ENCODE results near the gene MCOLN1.

GRCh38 chr19:7492142-7492541 lies 30.3 kb upstream of the MCOLN1 start:
- TF ChIP-seq PATZ1 (CRISPR knock-in tag; IDR thresholded peaks at IDR 0.05; ENCODE audit: borderline replicate concordance): no peak
- TF ChIP-seq, protein P1, sequence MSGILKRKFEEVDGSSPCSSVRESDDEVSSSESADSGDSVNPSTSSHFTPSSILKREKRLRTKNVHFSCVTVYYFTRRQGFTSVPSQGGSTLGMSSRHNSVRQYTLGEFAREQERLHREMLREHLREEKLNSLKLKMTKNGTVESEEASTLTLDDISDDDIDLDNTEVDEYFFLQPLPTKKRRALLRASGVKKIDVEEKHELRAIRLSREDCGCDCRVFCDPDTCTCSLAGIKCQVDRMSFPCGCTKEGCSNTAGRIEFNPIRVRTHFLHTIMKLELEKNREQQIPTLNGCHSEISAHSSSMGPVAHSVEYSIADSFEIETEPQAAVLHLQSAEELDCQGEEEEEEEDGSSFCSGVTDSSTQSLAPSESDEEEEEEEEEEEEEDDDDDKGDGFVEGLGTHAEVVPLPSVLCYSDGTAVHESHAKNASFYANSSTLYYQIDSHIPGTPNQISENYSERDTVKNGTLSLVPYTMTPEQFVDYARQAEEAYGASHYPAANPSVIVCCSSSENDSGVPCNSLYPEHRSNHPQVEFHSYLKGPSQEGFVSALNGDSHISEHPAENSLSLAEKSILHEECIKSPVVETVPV (CRISPR knock-in tag; IDR thresholded peaks at IDR 0.05): no peak
- TF ChIP-seq, protein P2, sequence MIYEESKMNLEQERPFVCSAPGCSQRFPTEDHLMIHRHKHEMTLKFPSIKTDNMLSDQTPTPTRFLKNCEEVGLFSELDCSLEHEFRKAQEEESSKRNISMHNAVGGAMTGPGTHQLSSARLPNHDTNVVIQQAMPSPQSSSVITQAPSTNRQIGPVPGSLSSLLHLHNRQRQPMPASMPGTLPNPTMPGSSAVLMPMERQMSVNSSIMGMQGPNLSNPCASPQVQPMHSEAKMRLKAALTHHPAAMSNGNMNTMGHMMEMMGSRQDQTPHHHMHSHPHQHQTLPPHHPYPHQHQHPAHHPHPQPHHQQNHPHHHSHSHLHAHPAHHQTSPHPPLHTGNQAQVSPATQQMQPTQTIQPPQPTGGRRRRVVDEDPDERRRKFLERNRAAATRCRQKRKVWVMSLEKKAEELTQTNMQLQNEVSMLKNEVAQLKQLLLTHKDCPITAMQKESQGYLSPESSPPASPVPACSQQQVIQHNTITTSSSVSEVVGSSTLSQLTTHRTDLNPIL (CRISPR knock-in tag; IDR thresholded peaks at IDR 0.05; ENCODE audit: low read depth): no peak
- TF ChIP-seq ISL1 (CRISPR knock-in tag; IDR thresholded peaks at IDR 0.05): no peak
- no peak for TF ChIP-seq CSDC2 (CRISPR knock-in tag; IDR thresholded peaks at IDR 0.05)
- TF ChIP-seq TCF4 (CRISPR knock-in tag; IDR thresholded peaks at IDR 0.05; ENCODE audit: borderline replicate concordance): no peak
- no peak for TF ChIP-seq BACH2 (CRISPR knock-in tag; IDR thresholded peaks at IDR 0.05; ENCODE audit: borderline replicate concordance)
- TF ChIP-seq GLIS3 (CRISPR knock-in tag; IDR thresholded peaks at IDR 0.05): no peak
- TF ChIP-seq ZNF70 (CRISPR knock-in tag; IDR thresholded peaks at IDR 0.05): no peak
- TF ChIP-seq SNAI2 (CRISPR knock-in tag; IDR thresholded peaks at IDR 0.05): no peak
- TF ChIP-seq PPARA (CRISPR knock-in tag; IDR thresholded peaks at IDR 0.05; ENCODE audit: borderline replicate concordance): no peak
- TF ChIP-seq RARB (CRISPR knock-in tag; IDR thresholded peaks at IDR 0.05): no peak
